GM23248 (cell line): ENCODE measurements around the gene LAG3. TPM values are rescaled to one million over a fixed set of nuclear protein-coding genes. Genes with fewer than 3 reads are reported as not detected.

ENCODE experiments used
- DNase-seq: peaks from one replicate; pipeline ENCODE4 v3.0.0-alpha.2; 2015
- H2AFZ ChIP-seq: fragments of 200-600 bp; sonication (generic); 2 replicates; pipeline ENCODE4 v1.6.1; 2016; ENCODE audit warnings: antibody characterized with exemption
- H3F3A ChIP-seq: fragments of 200-600 bp; sonication (generic); 2 replicates; pipeline ENCODE4 v1.6.1; 2016; ENCODE audit warnings: mild to moderate bottlenecking, antibody characterized with exemption, mixed run types; ENCODE audit not compliant: insufficient read depth
- H3K27ac ChIP-seq: fragments of 200-600 bp; sonication (generic); 2 replicates; pipeline ENCODE4 v1.5.1; 2016; ENCODE audit warnings: mild to moderate bottlenecking
- H3K27me3 ChIP-seq: fragments of 200-600 bp; sonication (generic); replicated peaks from 2 replicates; pipeline ENCODE4 v1.6.1; 2016; ENCODE audit warnings: mild to moderate bottlenecking; ENCODE audit not compliant: insufficient read depth
- H3K36me3 ChIP-seq: fragments of 200-600 bp; sonication (generic); 2 replicates; pipeline ENCODE4 v1.6.1; 2016; ENCODE audit warnings: low read depth, mild to moderate bottlenecking
- H3K4me1 ChIP-seq: fragments of 200-600 bp; sonication (generic); 2 replicates; pipeline ENCODE4 v1.6.1; 2016; ENCODE audit warnings: mild to moderate bottlenecking; ENCODE audit not compliant: insufficient read depth
- H3K4me2 ChIP-seq: fragments of 200-600 bp; sonication (generic); one replicate; pipeline ENCODE4 v1.6.1; 2016; ENCODE audit warnings: mild to moderate bottlenecking; ENCODE audit not compliant: unreplicated experiment
- H3K4me3 ChIP-seq: fragments of 200-600 bp; sonication (generic); 2 replicates; pipeline ENCODE4 v1.5.1; 2016; ENCODE audit warnings: mild to moderate bottlenecking
- H3K79me2 ChIP-seq: fragments of 200-600 bp; sonication (generic); 2 replicates; pipeline ENCODE4 v1.6.1; 2016; ENCODE audit warnings: mild to moderate bottlenecking; ENCODE audit not compliant: insufficient read depth
- H3K9ac ChIP-seq: fragments of 200-600 bp; sonication (generic); 2 replicates; pipeline ENCODE4 v1.6.1; 2016; ENCODE audit warnings: mild to moderate bottlenecking
- H3K9me2 ChIP-seq: fragments of 200-600 bp; sonication (generic); 2 replicates; pipeline ENCODE4 v1.6.1; 2016; ENCODE audit warnings: mixed run types, mild to moderate bottlenecking, moderate library complexity; ENCODE audit not compliant: insufficient read depth
- H3K9me3 ChIP-seq: fragments of 200-600 bp; sonication (generic); one replicate; pipeline ENCODE4 v1.6.1; 2017; ENCODE audit warnings: low read depth
- H4K20me1 ChIP-seq: fragments of 200-600 bp; sonication (generic); 2 replicates; pipeline ENCODE4 v1.6.0; 2016; ENCODE audit not compliant: insufficient read depth
- EZH2 ChIP-seq: fragments of 200-600 bp; sonication (generic); IDR thresholded peaks from 2 replicates; pipeline ENCODE4 v1.6.1; 2018; ENCODE audit warnings: antibody characterized with exemption, mild to moderate bottlenecking; ENCODE audit not compliant: insufficient read depth, poor library complexity, severe bottlenecking
- EZH2phosphoT487 ChIP-seq: fragments of 200-600 bp; sonication (generic); IDR thresholded peaks from 2 replicates; pipeline ENCODE4 v1.6.1; 2018; ENCODE audit warnings: antibody characterized with exemption, moderate library complexity, mild to moderate bottlenecking, low read depth; ENCODE audit not compliant: insufficient read depth
- WGBS, 2 experiments: methylation state at CpG; one replicate each; pipeline ENCODE4 v1.1.6; 2015 to 2017; ENCODE audit warnings: low lambda C conversion rate in 2 of 2, low coverage in 1 of 2; ENCODE audit errors: missing lambda C conversion rate in 2 of 2; 5-methylcytosine and 5-hydroxymethylcytosine counted together
- in situ Hi-C: fragments of 300-500 bp; cut with MboI; formaldehyde crosslinking; loops from 2 replicates; pipeline ENCODE4 v1.15.0; 2020
- polyA plus RNA-seq: library from polyadenylated mRNA; unstranded; fragments of >200 nt; fragmentation: Nextera tagmentation; extraction: Ambion mirVana; gene quantifications from 2 replicates; pipeline ENCODE4 v1.2.1, GENCODE V29; 2016
- total RNA-seq: library from RNA; depleted of rRNA; stranded (reverse); fragments of >200 nt; shearing (Covaris generic); gene quantifications from 2 replicates; pipeline ENCODE4 v1.2.3, GENCODE V29; 2014

LAG3 gene
- total and polyA plus RNA-seq, 2 experiments from 2014 or later: 0.29 TPM; not detected in 1

DNA sequence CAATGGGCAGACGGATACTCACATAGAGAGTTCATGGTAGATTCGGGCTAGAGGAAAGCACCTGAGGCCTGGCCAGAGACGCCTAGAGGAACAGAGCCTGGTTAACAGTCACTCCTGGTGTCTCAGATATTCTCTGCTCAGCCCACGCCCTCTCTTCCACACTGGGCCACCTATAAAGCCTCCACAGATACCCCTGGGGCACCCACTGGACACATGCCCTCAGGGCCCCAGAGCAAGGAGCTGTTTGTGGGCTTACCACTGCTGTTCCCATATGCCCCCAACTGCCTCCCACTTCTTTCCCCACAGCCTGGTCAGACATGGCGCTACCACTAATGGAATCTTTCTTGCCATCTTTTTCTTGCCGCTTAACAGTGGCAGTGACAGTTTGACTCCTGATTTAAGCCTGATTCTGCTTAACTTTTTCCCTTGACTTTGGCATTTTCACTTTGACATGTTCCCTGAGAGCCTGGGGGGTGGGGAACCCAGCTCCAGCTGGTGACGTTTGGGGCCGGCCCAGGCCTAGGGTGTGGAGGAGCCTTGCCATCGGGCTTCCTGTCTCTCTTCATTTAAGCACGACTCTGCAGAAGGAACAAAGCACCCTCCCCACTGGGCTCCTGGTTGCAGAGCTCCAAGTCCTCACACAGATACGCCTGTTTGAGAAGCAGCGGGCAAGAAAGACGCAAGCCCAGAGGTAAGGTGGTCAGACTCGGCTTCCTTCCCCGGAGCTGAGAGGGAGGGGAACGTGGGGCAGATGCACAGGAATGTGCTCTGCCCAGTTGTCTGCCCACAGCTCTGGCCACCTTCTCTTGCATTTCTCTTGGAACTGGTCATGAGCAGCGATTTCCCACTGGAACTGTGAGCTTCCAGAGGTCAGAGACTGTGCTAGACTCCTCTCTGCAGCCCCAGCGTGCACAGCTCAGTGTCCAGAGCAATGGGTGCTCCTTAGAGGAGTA is 16.9 kb downstream of the LAG3 start, which contains the start of gene CD4:
Gene CD4 (plus strand): TSS at position 557 of the 953 bp plus-strand sequence. CDS start 10,611 bp downstream, outside the sequence.
- Histone ChIP-seq H4K20me1 (no peaks in the 10 kb centered on the region), H3K27me3 (no peaks in the 10 kb centered on the region; the same call in 1 of the 2 replicates), H3K9me3 (no peaks in the 10 kb centered on the region), H2AFZ (no peak within 1 kb of the TSS), H3K4me1 (no peaks in the 10 kb centered on the region), H3K79me2 (no peaks in the 10 kb centered on the region), H3K9ac (no peak within 1 kb of the TSS), H3K4me2 (no peak within 1 kb of the TSS), H3K4me3 (no peak within 1 kb of the TSS), H3K27ac (no peak within 1 kb of the TSS), H3F3A (no peaks in the 10 kb centered on the region; the same call in 1 of the 2 replicates), H3K36me3 (no peaks in the 10 kb centered on the region), H3K9me2 (no peaks in the 10 kb centered on the region)
- no peak for TF ChIP-seq EZH2phosphoT487
- in situ Hi-C loops: no loop called here
- DNase-seq: no peak
- WGBS, 2 experiments: 56 to 58% methylated on average over 18 of the region's 18 CpGs

DNA sequence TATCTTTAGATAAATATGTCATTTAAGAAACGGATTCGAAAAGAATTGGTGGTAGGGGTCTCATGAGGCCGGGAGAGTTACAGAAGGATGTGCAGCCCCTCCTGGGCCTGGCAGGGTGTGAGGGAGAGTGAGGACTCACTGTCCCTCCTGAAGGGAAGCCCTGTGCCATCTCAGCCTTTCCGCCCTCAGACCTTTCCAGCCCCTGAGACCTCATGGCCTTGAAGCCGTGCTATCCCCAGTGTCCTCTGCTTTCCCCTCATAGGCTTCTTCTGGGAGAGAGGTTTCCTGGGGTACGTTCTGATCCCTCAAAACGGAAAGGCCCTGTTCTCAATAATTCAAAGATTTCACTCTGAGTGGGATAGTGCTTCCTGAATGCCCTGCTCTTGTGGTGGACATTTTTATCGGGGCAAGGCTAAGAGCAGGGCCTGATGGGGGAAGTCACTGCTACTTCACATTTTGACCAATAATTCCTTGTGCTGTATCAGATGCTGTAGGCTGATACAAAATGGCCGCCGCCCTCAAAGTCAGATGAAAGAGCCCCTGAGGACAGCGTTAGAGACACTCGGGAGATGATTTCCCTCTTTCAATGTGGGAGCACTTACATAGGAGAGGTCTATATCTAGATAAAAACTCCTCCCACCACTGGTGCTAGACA is 18.3 kb downstream of the LAG3 start:
- H3K4me3 ChIP-seq: no peak overlapping the region
- DNase-seq: no peak
- 80 to 83% methylated on average over 11 to 12 of the region's 12 CpGs for WGBS, 2 experiments
- TF ChIP-seq EZH2: no peak
- no peak for TF ChIP-seq EZH2phosphoT487
- no peaks in the 10 kb centered on the region for H3K79me2 ChIP-seq
- H4K20me1 ChIP-seq: no peaks in the 10 kb centered on the region
- H3K27me3 ChIP-seq: no peaks in the 10 kb centered on the region; the same call in 1 of the 2 replicates
- H3K27ac ChIP-seq: no peak overlapping the region
- in situ Hi-C loops: no loop called here
- H3K36me3 ChIP-seq: no peaks in the 10 kb centered on the region
- no peak overlapping the region for H3K9ac ChIP-seq
- H3K4me1 ChIP-seq: no peaks in the 10 kb centered on the region
- H3F3A ChIP-seq: no peaks in the 10 kb centered on the region; the same call in 1 of the 2 replicates
- H3K9me3 ChIP-seq: no peaks in the 10 kb centered on the region
- no peak overlapping the region for H3K4me2 ChIP-seq
- H2AFZ ChIP-seq: no peak overlapping the region
- H3K9me2 ChIP-seq: no peaks in the 10 kb centered on the region

DNA sequence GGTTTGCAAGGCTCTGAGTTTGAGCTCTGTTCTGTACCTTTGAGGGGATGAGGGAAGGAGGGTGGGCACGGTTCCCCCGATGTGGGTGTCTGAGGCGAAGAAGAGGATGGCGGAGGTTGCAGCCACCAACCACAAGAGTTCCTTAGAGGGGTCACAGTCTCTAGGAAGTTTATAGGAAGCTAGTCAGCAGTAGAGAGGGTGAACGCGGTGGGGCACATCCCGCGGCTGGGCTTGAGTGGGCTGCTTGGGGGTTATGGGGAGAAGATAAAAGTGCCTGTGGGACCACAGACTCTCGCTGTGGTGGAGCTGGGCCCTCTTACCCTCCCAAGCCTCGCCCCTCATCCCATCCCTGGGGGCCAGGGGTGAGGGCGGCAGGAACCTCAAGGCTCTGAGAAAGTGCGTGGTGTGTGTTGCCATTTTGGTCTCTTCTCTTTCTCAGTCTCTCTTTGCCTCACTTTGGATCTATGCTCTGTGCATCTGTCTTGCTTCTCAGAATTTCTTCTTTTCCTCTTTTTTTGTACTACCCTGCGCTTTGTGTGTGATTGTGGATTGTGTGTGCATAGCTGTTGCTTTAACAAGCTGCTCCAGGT is 19.7 kb downstream of the LAG3 start:
- Histone ChIP-seq H3K79me2 (no peaks in the 10 kb centered on the region), H2AFZ (peak overlapping the region; percentile 63; the same call in 1 of the 2 replicates), H3K9me3 (no peaks in the 10 kb centered on the region), H3K4me2 (no peak overlapping the region), H3K4me1 (no peaks in the 10 kb centered on the region), H3F3A (no peaks in the 10 kb centered on the region; the same call in 1 of the 2 replicates), H3K9me2 (no peaks in the 10 kb centered on the region), H4K20me1 (no peaks in the 10 kb centered on the region), H3K27ac (no peak overlapping the region), H3K4me3 (no peak overlapping the region), H3K27me3 (no peaks in the 10 kb centered on the region; the same call in 1 of the 2 replicates), H3K36me3 (no peaks in the 10 kb centered on the region), H3K9ac (no peak overlapping the region)
- DNase-seq: no peak
- in situ Hi-C loops: no loop called here
- WGBS, 2 experiments: 88 to 91% methylated on average over 13 of the region's 13 CpGs
- TF ChIP-seq EZH2phosphoT487 (no peak), EZH2 (no peak)

DNA sequence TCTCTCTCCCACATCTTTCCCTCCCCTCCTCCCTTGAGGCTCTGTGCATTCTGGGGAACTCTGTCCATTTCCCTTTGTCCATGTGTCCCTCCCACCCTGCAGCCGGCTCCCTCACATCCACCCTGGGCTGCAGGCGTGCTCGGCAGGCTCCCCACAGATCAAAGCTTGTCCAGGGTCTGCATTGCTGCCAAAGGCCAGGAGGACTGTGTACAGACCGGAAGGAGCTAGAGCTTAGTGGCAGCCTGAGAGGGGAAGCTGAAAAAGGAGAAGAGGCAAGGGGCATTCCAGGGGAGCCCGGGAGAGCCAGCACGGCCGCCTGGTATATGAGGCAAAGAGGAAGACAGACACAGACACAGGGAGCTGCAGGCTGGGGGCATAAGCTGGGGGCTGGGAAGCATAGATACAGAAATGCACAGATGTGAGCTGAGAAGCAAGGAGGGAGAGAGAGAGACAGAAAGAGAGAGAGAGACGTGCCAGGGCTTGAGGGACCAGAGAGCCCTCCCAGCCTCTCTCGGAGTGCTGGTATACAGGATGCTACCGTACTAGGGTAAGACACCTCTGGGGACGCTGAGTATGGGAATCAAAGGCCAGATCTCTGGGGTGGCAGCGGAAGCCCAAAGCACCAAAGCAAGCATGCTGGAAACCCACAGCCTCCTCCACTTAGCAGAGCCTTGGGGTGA is 20.3 kb downstream of the LAG3 start:
- no peak for DNase-seq
- H2AFZ ChIP-seq: peak overlapping the region; percentile 63; the same call in 1 of the 2 replicates
- in situ Hi-C loops: no loop called here
- no peaks in the 10 kb centered on the region; the same call in 1 of the 2 replicates for H3K27me3 ChIP-seq
- no peaks in the 10 kb centered on the region for H3K79me2 ChIP-seq
- 34 to 39% methylated on average over 10 to 12 of the region's 12 CpGs for WGBS, 2 experiments
- H3K36me3 ChIP-seq: no peaks in the 10 kb centered on the region
- TF ChIP-seq EZH2phosphoT487 (no peak), EZH2 (no peak)
- no peak overlapping the region for H3K27ac ChIP-seq
- no peak overlapping the region for H3K4me3 ChIP-seq
- no peaks in the 10 kb centered on the region for H3K9me2 ChIP-seq
- H3K4me2 ChIP-seq: no peak overlapping the region
- H3K9me3 ChIP-seq: no peaks in the 10 kb centered on the region
- H3K4me1 ChIP-seq: no peaks in the 10 kb centered on the region
- H4K20me1 ChIP-seq: no peaks in the 10 kb centered on the region
- H3K9ac ChIP-seq: no peak overlapping the region
- H3F3A ChIP-seq: no peaks in the 10 kb centered on the region; the same call in 1 of the 2 replicates
